A549 (cell line): ENCODE results near the gene ADARB2. TPM values are rescaled to one million over a fixed set of nuclear protein-coding genes. Genes with fewer than 3 reads are reported as not detected.

ENCODE experiments used
- ATAC-seq, 2 experiments: fragments of 200-7000 bp in 1 of 2; fragments of >200 bp in 1 of 2; cut with Nextera tagmentation in 1 of 2; cut with Tn5 transposase in 1 of 2; 3 replicates each; pipeline versions ENCODE4 v1.8.0 to v1.9.1; 2018 to 2020; ENCODE audit warnings: mild to moderate bottlenecking in 1 of 2, moderate library complexity in 1 of 2
- CTCF ChIA-PET: fragments of 300-600 bp; sonication (Branson Sonifier 250); formaldehyde crosslinking; extraction: SDS; loops from one replicate; lab custom pipeline; 2021; ENCODE audit warnings: antibody characterized with exemption, inconsistent platforms; lab: Yijun Ruan, JAX
- POLR2A ChIA-PET: fragments of 350-600 bp; formaldehyde crosslinking; extraction: SDS; loops from one replicate; lab custom pipeline; 2021; ENCODE audit warnings: antibody characterized with exemption, inconsistent platforms; lab: Yijun Ruan, JAX
- DNase-seq, 2 experiments: peaks; one replicate each; pipeline versions ENCODE4 v3.0.0 to v3.0.0-alpha.2; 2011 to 2016; ENCODE audit warnings: low read depth in 1 of 2, low spot score in 1 of 2
- FAIRE-seq: peaks from 2 replicates; lab custom pipeline; 2011; peaks lifted over from hg19 to GRCh38; lab: Jason Lieb, UNC
- H3K27ac ChIP-seq, 2 experiments: fragments of >200 bp; sonication (Bioruptor Twin); formaldehyde crosslinking; 3 replicates each; pipeline ENCODE4 v1.5.1; 2016 to 2017
- H3K4me1 ChIP-seq: fragments of >200 bp; sonication (Bioruptor Twin); formaldehyde crosslinking; 3 replicates; pipeline ENCODE4 v1.6.1; 2016
- H3K4me2 ChIP-seq: fragments of >200 bp; sonication (Bioruptor Twin); formaldehyde crosslinking; 3 replicates; pipeline ENCODE4 v1.6.1; 2016
- H3K4me3 ChIP-seq: fragments of >200 bp; sonication (Bioruptor Twin); formaldehyde crosslinking; 3 replicates; pipeline ENCODE4 v1.5.1; 2016
- H3K9me3 ChIP-seq: fragments of >200 bp; sonication (Bioruptor Twin); formaldehyde crosslinking; 3 replicates; pipeline ENCODE4 v1.6.1; 2016
- BHLHE40 ChIP-seq: IDR thresholded peaks from 2 replicates; pipeline ENCODE4 v1.6.1; 2012; ENCODE audit warnings: low read depth, low read length, inconsistent platforms
- CEBPB ChIP-seq, 2 experiments: fragments of >200 bp in 1 of 2; sonication (Bioruptor Twin) in 1 of 2; formaldehyde crosslinking in 1 of 2; IDR thresholded peaks; 2 replicates each; pipeline ENCODE4 v1.6.1; 2012 to 2016
- ESRRA ChIP-seq: fragments of 150-350 bp; IDR thresholded peaks from 2 replicates; pipeline ENCODE4 v1.6.1; 2014; ENCODE audit warnings: mild to moderate bottlenecking, low read length, borderline replicate concordance
- FOXS1 ChIP-seq: fragments of 250-450 bp; sonication (Bioruptor Pico); IDR thresholded peaks from 2 replicates; pipeline ENCODE4 v1.5.0; 2020; ENCODE audit warnings: mild to moderate bottlenecking, moderate library complexity
- HDAC2 ChIP-seq: fragments of 200-600 bp; sonication (generic); IDR thresholded peaks from 2 replicates; pipeline ENCODE4 v1.6.1; 2016
- HOXA7 ChIP-seq: fragments of 250-450 bp; sonication (Bioruptor Pico); IDR thresholded peaks from 2 replicates; pipeline ENCODE4 v1.5.0; 2020; ENCODE audit warnings: mild to moderate bottlenecking, moderate library complexity
- JUNB ChIP-seq: fragments of >200 bp; sonication (Bioruptor Twin); formaldehyde crosslinking; IDR thresholded peaks from 2 replicates; pipeline ENCODE4 v1.6.1; 2016
- KDM1A ChIP-seq: fragments of 200-600 bp; sonication (generic); IDR thresholded peaks from 2 replicates; pipeline ENCODE4 v1.6.1; 2016; ENCODE audit warnings: low read depth, mild to moderate bottlenecking
- KDM5A ChIP-seq: fragments of 200-600 bp; sonication (generic); IDR thresholded peaks from 2 replicates; pipeline ENCODE4 v1.6.1; 2016; ENCODE audit warnings: antibody characterized with exemption, mild to moderate bottlenecking
- MAFK ChIP-seq: fragments of 450-650 bp; IDR thresholded peaks from 2 replicates; pipeline ENCODE4 v1.6.1; 2014; ENCODE audit not compliant: partially characterized antibody
- MAZ ChIP-seq: fragments of 150-350 bp; IDR thresholded peaks from 2 replicates; pipeline ENCODE4 v1.6.1; 2014; ENCODE audit warnings: antibody characterized with exemption, low read depth, low read length, borderline replicate concordance
- NPAS2 ChIP-seq: fragments of 250-450 bp; sonication (Bioruptor Pico); IDR thresholded peaks from 2 replicates; pipeline ENCODE4 v1.8.0; 2022; ENCODE audit warnings: mild to moderate bottlenecking, moderate library complexity, borderline replicate concordance
- POLR2A ChIP-seq: IDR thresholded peaks from 2 replicates; pipeline ENCODE4 v1.6.1; 2012; ENCODE audit warnings: mild to moderate bottlenecking, low read length
- POLR2AphosphoS2 ChIP-seq: conservative IDR thresholded peaks from 2 replicates; pipeline ENCODE4 v1.6.1; 2012; ENCODE audit warnings: low read length, improper control_type of control experiment, inconsistent platforms
- RARB ChIP-seq: fragments of 250-450 bp; sonication (Bioruptor Pico); IDR thresholded peaks from 2 replicates; pipeline ENCODE4 v1.8.0; 2021; ENCODE audit warnings: mild to moderate bottlenecking, moderate library complexity
- RCOR1 ChIP-seq: fragments of 150-350 bp; IDR thresholded peaks from 2 replicates; pipeline ENCODE4 v1.6.1; 2014; ENCODE audit warnings: antibody characterized with exemption, low read length, low read depth
- RNF2 ChIP-seq: fragments of 200-600 bp; sonication (generic); IDR thresholded peaks from 2 replicates; pipeline ENCODE4 v1.6.1; 2016; ENCODE audit warnings: low read depth, mild to moderate bottlenecking, antibody characterized with exemption, moderate library complexity, borderline replicate concordance
- SMC3 ChIP-seq: fragments of >200 bp; sonication (Bioruptor Twin); formaldehyde crosslinking; IDR thresholded peaks from 3 replicates; pipeline ENCODE4 v1.6.1; 2018; ENCODE audit warnings: inconsistent platforms
- TP53 ChIP-seq: fragments of 250-450 bp; sonication (Bioruptor Pico); IDR thresholded peaks from 2 replicates; pipeline ENCODE4 v1.5.0; 2021; ENCODE audit warnings: mild to moderate bottlenecking, moderate library complexity
- ZC3H11A ChIP-seq: fragments of 450-650 bp; IDR thresholded peaks from 2 replicates; pipeline ENCODE4 v1.6.1; 2014; ENCODE audit warnings: antibody characterized with exemption, mild to moderate bottlenecking
- ZSCAN20 ChIP-seq: fragments of 250-450 bp; sonication (Bioruptor Pico); IDR thresholded peaks from 2 replicates; pipeline ENCODE4 v1.8.0; 2022; ENCODE audit warnings: mild to moderate bottlenecking, moderate library complexity
- WGBS: methylation state at CpG from one replicate; pipeline ENCODE4 v1.1.6; 2017; ENCODE audit errors: missing lambda C conversion rate; 5-methylcytosine and 5-hydroxymethylcytosine counted together
- polyA plus RNA-seq, 4 experiments: library from polyadenylated mRNA; depleted of rRNA in 3 of 4; stranded (reverse); fragments of >200 nt; fragmentation: RNase III in 1 of 4; extraction: RNeasy Plus Mini Kit Qiagen cat#74134 plus additional on column Dnase treatment in 1 of 4; gene quantifications; 2 replicates in 3 of 4; 3 replicates in 1 of 4; pipeline ENCODE4 v1.2.3, GENCODE V29; 2011 to 2017
- TF ChIP-seq, protein P1 (sequence below): fragments of >200 bp; sonication (Bioruptor Twin); formaldehyde crosslinking; IDR thresholded peaks from 2 replicates; pipeline ENCODE4 v1.6.1; 2016
- TF ChIP-seq, protein P2 (sequence below): IDR thresholded peaks from 2 replicates; pipeline ENCODE4 v1.6.1; 2012; ENCODE audit warnings: low read depth, borderline replicate concordance
- TF ChIP-seq, protein P3 (sequence below): IDR thresholded peaks from 2 replicates; pipeline ENCODE4 v1.6.1; 2012

Gene ADARB2
- polyA plus RNA-seq, 2 of the 4 experiments (the other 2 are of a cell fraction), result not detected

DNA sequence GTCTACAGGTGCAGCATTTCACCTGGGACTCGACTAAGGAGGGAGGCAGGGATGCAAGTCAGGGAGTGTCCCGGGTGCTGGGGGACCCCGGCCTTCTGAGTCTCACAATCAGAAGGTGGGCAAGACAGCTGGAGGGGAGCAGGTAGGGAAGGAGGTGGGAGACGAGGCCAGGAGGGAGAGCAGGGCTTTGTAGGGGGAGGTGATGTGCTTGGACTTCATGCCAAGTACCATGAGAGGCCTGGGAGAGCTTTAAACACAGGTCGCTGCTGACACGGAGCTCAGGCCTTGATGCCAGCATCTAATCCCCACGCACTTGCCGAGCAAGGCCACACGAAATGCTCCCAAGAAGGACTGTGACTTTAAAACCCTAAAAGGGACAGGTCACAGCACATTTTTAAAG is 244.7 kb downstream of the ADARB2 start:
- Histone ChIP-seq H3K9me3 (0 out of 3 replicates have a peak, but pooled peaks cover under 1% of the 10 kb centered on the region), H3K4me1 (no peaks in the 10 kb centered on the region), H3K27ac (no peak overlapping the region), H3K4me3 (no peak overlapping the region), H3K4me2 (no peak overlapping the region)
- TF ChIP-seq TP53 (CRISPR knock-in tag) (no peak), SMC3 (no peak), KDM1A (no peak), NPAS2 (no peak), BHLHE40 (no peak)
- WGBS, result 9% methylated on average over 9 of the region's 9 CpGs
- no peak for ATAC-seq
- POLR2A ChIA-PET, result no interaction called here
- CTCF ChIA-PET, result no interaction called here
- no peak for FAIRE-seq
- DNase-seq, result no peak

DNA sequence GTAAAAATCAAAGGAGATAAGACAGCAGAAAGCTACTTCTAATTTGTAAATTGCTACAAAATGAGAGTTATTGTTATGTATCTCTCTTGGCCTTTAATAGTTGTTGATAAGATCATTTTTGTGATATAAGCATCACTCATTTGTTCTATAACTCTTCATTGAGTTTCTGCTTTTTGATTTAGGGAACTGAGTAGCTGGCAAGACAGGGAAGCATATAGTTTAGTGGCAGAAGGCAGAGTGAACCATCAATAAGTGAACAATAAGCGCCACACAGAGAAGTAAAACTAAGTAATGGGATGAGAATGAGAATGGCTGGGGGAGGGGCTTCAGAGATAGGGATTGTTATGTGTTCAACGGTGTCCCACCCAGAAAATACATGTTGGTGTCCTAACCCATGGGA is 245.4 kb downstream of the ADARB2 start:
- H3K4me2 ChIP-seq, result no peak overlapping the region
- DNase-seq, result no peak
- WGBS, result 3% methylated on average over 2 of the region's 2 CpGs
- no peak for TF ChIP-seq RNF2
- TF ChIP-seq JUNB, result no peak
- TF ChIP-seq, protein P1, sequence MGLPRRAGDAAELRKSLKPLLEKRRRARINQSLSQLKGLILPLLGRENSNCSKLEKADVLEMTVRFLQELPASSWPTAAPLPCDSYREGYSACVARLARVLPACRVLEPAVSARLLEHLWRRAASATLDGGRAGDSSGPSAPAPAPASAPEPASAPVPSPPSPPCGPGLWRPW, result no peak
- no peak for TF ChIP-seq POLR2AphosphoS2
- no peak for TF ChIP-seq MAFK
- H3K9me3 ChIP-seq, result no peaks in the 10 kb centered on the region
- ChIA-PET CTCF (no interaction called here), POLR2A (no interaction called here)
- no peak for FAIRE-seq
- no peak overlapping the region for H3K27ac ChIP-seq
- no peak for ATAC-seq
- H3K4me3 ChIP-seq, result no peak overlapping the region
- no peaks in the 10 kb centered on the region for H3K4me1 ChIP-seq

DNA sequence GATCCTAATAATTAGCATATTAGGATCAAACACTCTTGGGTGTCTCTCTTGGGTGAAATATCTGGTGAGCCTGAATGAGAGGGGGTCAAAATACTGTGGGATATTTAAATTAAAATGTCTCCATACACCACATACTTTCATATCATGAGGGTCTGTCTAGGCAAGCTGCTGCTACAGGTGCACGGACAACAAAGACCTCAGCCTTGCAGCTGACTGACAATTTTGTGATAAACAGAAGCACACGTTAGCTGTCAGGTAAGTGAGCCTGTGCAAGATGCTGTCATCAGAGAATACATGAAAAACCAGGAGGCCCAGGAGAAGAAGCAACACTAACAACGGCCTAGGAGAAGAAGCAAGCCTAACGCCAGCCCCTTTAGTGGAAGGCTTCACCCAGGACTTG is 247.5 kb downstream of the ADARB2 start:
- POLR2A ChIA-PET, result no interaction called here
- Histone ChIP-seq H3K4me3 (no peak overlapping the region), H3K27ac (no peak overlapping the region), H3K4me1 (no peaks in the 10 kb centered on the region), H3K9me3 (no peaks in the 10 kb centered on the region), H3K4me2 (no peak overlapping the region)
- FAIRE-seq (no peak), DNase-seq (no peak), ATAC-seq (no peak)
- 32% methylated on average over 4 of the region's 4 CpGs for WGBS
- CTCF ChIA-PET, result no interaction called here
- no peak for TF ChIP-seq RNF2
- no peak for TF ChIP-seq ZSCAN20 (CRISPR knock-in tag)
- TF ChIP-seq FOXS1 (CRISPR knock-in tag), result no peak
- no peak for TF ChIP-seq RCOR1
- no peak for TF ChIP-seq CEBPB (IDR thresholded peaks at IDR 0.05)
- no peak for TF ChIP-seq NPAS2
- TF ChIP-seq POLR2A, result no peak
- no peak for TF ChIP-seq RARB (CRISPR knock-in tag)
- TF ChIP-seq, protein P1, result no peak

DNA sequence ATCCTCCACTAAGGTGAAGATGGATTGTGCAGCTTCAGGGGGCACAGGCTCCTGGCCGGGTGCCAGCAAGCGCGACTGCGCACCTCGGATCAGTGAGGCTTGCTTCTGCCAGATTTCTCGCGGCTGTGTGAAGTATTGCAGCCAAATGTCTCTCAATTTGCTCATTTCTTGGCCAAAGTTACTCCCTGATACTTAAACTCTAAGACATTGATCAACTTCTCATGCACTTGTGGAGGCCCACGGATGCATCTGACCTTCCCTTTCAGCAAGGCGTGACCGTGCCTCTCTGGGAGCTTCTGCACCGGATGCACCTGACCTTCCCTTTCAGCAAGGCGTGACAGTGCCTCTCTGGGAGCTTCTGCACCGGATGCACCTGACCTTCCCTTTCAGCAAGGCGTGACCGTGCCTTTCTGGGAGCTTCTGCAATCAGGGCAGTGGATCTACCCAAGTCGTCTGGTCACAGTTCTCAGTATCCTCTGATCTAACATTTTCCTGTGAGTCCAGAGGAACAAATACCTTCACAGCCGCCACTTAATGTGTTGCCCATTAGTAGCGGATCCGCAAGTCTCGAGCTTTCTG is 248.3 kb downstream of the ADARB2 start:
- no peak overlapping the region for H3K4me2 ChIP-seq
- POLR2A ChIA-PET, result no interaction called here

More for the DNA sequence above, 248.3 kb downstream of the ADARB2 start:
- Histone ChIP-seq H3K9me3 (no peaks in the 10 kb centered on the region), H3K4me3 (no peak overlapping the region), H3K27ac (no peak overlapping the region), H3K4me1 (no peaks in the 10 kb centered on the region)
- TF ChIP-seq FOXS1 (CRISPR knock-in tag), result no peak
- no peak for TF ChIP-seq ESRRA
- no peak for TF ChIP-seq RARB (CRISPR knock-in tag)
- no peak for TF ChIP-seq HOXA7 (CRISPR knock-in tag)
- TF ChIP-seq, protein P2, sequence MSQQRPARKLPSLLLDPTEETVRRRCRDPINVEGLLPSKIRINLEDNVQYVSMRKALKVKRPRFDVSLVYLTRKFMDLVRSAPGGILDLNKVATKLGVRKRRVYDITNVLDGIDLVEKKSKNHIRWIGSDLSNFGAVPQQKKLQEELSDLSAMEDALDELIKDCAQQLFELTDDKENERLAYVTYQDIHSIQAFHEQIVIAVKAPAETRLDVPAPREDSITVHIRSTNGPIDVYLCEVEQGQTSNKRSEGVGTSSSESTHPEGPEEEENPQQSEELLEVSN, result no peak
- TF ChIP-seq ZSCAN20 (CRISPR knock-in tag), result no peak
- TF ChIP-seq HDAC2, result no peak
- no peak for TF ChIP-seq KDM5A
- TF ChIP-seq, protein P3, sequence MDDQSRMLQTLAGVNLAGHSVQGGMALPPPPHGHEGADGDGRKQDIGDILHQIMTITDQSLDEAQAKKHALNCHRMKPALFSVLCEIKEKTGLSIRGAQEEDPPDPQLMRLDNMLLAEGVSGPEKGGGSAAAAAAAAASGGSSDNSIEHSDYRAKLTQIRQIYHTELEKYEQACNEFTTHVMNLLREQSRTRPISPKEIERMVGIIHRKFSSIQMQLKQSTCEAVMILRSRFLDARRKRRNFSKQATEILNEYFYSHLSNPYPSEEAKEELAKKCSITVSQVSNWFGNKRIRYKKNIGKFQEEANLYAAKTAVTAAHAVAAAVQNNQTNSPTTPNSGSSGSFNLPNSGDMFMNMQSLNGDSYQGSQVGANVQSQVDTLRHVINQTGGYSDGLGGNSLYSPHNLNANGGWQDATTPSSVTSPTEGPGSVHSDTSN, result no peak
- no peak for TF ChIP-seq RNF2
- no peak for TF ChIP-seq NPAS2
- no peak for TF ChIP-seq ZC3H11A
- no peak for TF ChIP-seq MAZ
- WGBS, result 31% methylated on average over 18 of the region's 20 CpGs
- CTCF ChIA-PET, result no interaction called here
- no peak for FAIRE-seq
- no peak for DNase-seq
- no peak for ATAC-seq
